Mucosa of descending colon (tissue), 3 donors: ENCODE data around the gene BAIAP2. TPM values are rescaled to one million over a fixed set of nuclear protein-coding genes. Genes with fewer than 3 reads are reported as not detected.

Source experiments
- ATAC-seq: fragments of 200-7000 bp; cut with Tn5 transposase; one replicate; pipeline ENCODE4 v1.9.1; 2020; ENCODE audit warnings: mild to moderate bottlenecking, moderate library complexity
- DNase-seq, 3 donors: peaks; one replicate each; pipeline ENCODE4 v3.0.0-alpha.2; 2020
- H3K36me3 ChIP-seq: fragments of 200-600 bp; one replicate; pipeline ENCODE4 v1.8.0; 2021; ENCODE audit warnings: low read depth, mild to moderate bottlenecking
- H3K4me1 ChIP-seq: fragments of 200-600 bp; one replicate; pipeline ENCODE4 v1.8.0; 2021; ENCODE audit warnings: low read depth, mild to moderate bottlenecking
- H3K4me3 ChIP-seq: fragments of 200-600 bp; one replicate; pipeline ENCODE4 v1.8.0; 2021; ENCODE audit warnings: mild to moderate bottlenecking
- H3K9me3 ChIP-seq: fragments of 200-600 bp; one replicate; pipeline ENCODE4 v1.8.0; 2021; ENCODE audit warnings: mild to moderate bottlenecking
- intact Hi-C, 2 donors: fragments of 100-400 bp; cut with DNase I in 1 of 2; cut with micrococcal nuclease in 1 of 2; formaldehyde crosslinking; loops; one replicate each; pipeline versions ENCODE4 v1.11.0 to v1.11.1; 2022; cut with DNase I, micrococcal nuclease
- total RNA-seq, 3 donors: library from RNA; stranded (reverse); fragmentation: NEBNext Ultra II Directional in 2 of 3; extraction: Animal tissue kit (Norgen Biotek cat#: 25700) in 2 of 3; gene quantifications; one replicate each; pipeline versions ENCODE4 v1.2.1 to v1.2.4, GENCODE V29; 2021 to 2023
- TF ChIP-seq, protein P1 (sequence below): fragments of 200-600 bp; IDR thresholded peaks from one replicate; pipeline ENCODE4 v1.8.0; 2022; ENCODE audit warnings: antibody characterized with exemption, mild to moderate bottlenecking
- donor health status: DM: no; HTN: no; CAD: no; lungs with moderate emphysema.
- donor health status: DM: no; HTN: no; CAD: no.
- donor health status: DM: no; HTN: yes; CAD: no.

BAIAP2 gene
- total RNA-seq, 3 donors from 2014 or later = 11.6 to 76.7 (median 19.4) TPM

DNA sequence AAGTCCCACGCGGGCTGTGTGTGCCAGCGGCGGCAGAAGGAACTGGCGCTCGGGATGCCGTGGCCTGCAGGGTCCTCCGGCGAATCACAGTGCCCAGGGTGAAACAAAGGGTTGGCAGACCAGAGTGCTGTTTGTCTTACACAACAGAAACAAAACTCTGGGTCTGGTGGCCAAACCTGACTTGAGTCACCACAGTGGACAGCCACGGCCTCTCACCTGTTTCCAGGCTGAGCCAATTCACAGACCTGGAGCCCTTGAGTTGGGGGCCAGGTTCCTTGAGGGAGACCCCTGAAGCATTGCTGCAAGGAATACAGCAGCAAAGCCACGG, 45.4 kb upstream of the BAIAP2 start:
- H3K4me1 ChIP-seq = peaks cover 22% of the 10 kb centered on the region
- no peaks in the 10 kb centered on the region for H3K36me3 ChIP-seq
- TF ChIP-seq, protein P1, sequence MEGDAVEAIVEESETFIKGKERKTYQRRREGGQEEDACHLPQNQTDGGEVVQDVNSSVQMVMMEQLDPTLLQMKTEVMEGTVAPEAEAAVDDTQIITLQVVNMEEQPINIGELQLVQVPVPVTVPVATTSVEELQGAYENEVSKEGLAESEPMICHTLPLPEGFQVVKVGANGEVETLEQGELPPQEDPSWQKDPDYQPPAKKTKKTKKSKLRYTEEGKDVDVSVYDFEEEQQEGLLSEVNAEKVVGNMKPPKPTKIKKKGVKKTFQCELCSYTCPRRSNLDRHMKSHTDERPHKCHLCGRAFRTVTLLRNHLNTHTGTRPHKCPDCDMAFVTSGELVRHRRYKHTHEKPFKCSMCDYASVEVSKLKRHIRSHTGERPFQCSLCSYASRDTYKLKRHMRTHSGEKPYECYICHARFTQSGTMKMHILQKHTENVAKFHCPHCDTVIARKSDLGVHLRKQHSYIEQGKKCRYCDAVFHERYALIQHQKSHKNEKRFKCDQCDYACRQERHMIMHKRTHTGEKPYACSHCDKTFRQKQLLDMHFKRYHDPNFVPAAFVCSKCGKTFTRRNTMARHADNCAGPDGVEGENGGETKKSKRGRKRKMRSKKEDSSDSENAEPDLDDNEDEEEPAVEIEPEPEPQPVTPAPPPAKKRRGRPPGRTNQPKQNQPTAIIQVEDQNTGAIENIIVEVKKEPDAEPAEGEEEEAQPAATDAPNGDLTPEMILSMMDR = no peak
- ATAC-seq = no peak
- no peak overlapping the region for H3K4me3 ChIP-seq
- DNase-seq = no peak
- no peaks in the 10 kb centered on the region for H3K9me3 ChIP-seq
- intact Hi-C loops = loop anchor here (10.0 kb wide), 2 partner anchors 125 to 565 kb away; no protein-coding TSS in a partner anchor

DNA sequence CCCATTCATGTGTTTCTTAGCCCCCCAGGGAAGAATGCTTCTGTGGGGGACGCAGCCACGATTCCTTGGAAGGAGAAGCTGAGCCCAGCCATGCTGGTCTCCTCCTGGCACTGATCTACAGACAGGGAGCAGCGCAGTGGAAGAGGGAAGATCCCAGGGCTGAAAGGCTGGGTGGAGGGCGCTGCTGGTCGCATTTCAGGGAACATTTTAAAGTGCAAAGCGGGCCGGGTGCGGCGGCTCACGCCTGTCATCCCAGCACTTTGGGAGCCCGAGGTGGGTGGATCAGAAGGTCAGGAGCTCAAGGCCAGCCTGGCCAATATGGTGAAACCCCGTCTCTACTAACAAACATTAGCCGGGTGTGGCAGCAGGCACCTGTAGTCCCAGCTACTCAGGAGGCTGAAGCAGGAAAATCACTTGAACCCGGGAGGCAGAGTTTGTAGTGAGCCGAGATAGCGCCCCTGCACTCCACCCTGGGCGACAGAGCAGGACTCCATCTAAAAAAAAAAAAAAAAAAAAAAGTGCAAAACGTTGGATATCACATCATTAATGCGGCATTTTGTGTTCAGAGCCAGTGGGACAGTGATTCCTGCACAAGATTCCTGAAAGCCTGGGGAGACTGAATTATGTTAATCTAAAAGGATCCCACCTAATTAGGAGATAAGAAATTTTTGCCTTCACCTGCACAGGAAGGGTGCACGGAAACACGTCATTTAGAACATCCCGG, 43.9 kb upstream of the BAIAP2 start:
- TF ChIP-seq, protein P1 = no peak
- Histone ChIP-seq H3K4me1 (peaks cover 22% of the 10 kb centered on the region), H3K9me3 (no peaks in the 10 kb centered on the region), H3K4me3 (peak overlapping the region; percentile 95), H3K36me3 (peaks cover 2% of the 10 kb centered on the region)
- intact Hi-C loops = loop anchor here in 1 of 2 donors (5.0 kb wide), 1 partner anchor 111 kb away; no protein-coding TSS in a partner anchor
- peak; percentile 1 for ATAC-seq
- peak; percentile 28 to 55 (median 55) for DNase-seq

DNA sequence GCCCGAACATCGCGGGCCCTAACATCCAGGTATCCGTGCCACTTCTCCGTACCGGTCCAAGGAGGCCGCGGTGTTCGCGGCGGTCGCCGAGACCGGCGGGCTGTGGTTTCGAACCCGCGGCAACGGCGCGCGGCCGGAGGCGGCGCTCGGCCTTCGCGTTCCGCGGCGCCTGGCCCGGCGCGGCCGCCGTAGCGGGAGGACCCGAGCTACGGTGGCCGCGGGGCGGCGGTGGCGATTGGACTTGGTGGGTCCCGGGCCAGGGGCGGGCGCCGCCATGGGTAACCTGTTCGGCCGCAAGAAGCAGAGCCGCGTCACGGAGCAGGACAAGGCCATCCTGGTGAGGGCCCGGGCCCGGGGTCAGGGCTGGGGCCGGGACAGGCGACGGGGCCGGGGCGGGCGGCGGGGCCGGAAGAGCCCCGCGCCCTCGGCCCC, 43.3 kb upstream of the BAIAP2 start, which contains the start of gene CHMP6:
CHMP6 (plus strand) TSS at position 197 of the 432 bp plus-strand sequence; CDS start at position 275, 78 bp downstream.
- H3K4me3 ChIP-seq = peak within 1 kb of the TSS; percentile 95
- peaks cover 6% of the 10 kb centered on the region for H3K36me3 ChIP-seq
- DNase-seq (peak; percentile 76 to 86 (median 85)), ATAC-seq (peak; percentile 85)
- H3K4me1 ChIP-seq = peaks cover 22% of the 10 kb centered on the region
- H3K9me3 ChIP-seq = no peaks in the 10 kb centered on the region
- intact Hi-C loops = loop anchor here in 1 of 2 donors (5.0 kb wide), 1 partner anchor 111 kb away; no protein-coding TSS in a partner anchor
- TF ChIP-seq, protein P1 = peak; percentile 13

DNA sequence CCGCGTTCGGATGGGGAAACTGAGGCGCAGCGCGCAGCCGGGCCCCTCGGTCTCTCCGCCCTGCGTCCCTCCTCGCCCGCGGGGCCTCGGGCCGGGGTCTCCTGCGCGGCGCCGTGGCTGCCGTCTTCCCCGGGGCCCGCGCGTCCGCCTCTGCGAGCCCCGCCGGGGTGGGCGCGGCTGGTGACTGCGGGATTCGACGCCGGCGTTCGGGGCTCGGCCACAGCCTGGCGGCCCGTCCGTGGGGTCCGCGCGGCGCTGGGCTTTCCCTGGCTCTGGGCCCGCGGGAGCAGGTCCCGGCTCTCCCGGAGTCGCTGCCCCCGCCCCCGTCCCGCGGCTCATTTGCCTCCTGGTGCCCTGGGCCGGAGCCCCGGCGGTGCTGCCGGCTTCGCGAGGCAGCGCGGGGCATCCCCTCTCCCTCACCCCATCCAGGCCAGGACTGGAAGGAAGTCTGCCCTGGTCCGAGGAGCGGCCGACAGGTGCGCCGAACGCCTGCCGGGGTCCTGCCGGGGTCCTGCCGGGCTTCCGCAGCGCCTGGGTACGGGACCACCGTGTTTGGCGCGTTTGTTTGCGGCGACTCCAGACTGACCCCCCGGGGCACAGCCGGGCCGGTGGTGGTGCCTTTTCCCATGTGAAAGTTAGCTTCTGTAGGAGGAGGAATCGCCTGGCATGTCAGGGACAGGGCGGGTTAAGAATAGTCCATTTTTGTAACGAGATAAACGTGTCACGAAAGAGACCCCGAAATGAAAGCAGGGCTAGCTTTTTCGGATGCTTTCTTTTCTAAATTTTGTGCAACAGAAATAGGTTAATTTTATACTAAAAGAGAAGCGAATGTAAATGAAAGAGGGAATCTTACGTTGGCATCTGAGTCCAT, 42.6 kb upstream of the BAIAP2 start:
- ATAC-seq (peak; percentile 42), DNase-seq (peak in 2 of 3 donors; percentile 56)
- Histone ChIP-seq H3K9me3 (no peaks in the 10 kb centered on the region), H3K36me3 (peaks cover 6% of the 10 kb centered on the region), H3K4me3 (peak overlapping the region; percentile 95), H3K4me1 (peaks cover 22% of the 10 kb centered on the region)
- intact Hi-C loops = loop anchor here in 1 of 2 donors (5.0 kb wide), 1 partner anchor 110 kb away; no protein-coding TSS in a partner anchor
- TF ChIP-seq, protein P1 = no peak

DNA sequence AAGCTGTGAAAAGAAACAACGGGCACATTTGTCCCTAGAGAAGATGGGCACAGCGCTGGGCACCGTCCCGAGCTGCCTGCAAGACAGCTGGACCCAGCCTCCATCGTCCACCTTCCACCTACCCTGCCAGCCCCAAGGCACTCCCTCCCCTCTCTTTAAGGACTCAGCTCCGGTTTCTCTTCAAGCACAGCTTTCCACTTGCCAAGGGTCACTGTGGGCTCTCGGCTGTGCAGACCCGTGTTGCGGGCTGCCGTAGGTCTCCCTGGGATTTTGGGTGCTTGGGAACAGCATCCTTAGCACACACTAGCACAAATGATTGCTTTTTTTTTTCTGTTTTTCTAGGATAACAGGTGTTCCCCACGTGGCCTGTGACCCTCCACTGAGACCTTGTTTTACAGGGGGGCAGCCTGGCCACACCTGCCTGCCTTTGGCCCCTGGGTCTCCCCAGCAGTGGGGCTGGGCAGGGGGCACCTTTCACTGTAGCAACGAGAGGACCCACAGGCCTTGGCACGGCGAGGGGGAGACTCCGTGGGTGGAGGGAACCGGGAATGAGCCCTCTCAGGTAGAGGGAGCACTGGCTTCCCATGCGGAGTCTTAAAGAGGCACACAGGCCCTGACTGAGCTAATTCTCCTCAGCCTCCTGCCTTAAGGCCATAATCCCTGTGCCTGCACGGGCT, 41.9 kb upstream of the BAIAP2 start:
- Histone ChIP-seq H3K4me1 (peaks cover 22% of the 10 kb centered on the region), H3K36me3 (peaks cover 6% of the 10 kb centered on the region), H3K9me3 (no peaks in the 10 kb centered on the region), H3K4me3 (peak overlapping the region; percentile 95)
- TF ChIP-seq, protein P1 = no peak
- ATAC-seq (peak; percentile 18), DNase-seq (peak in 2 of 3 donors; percentile 50 to 53)
- intact Hi-C loops = loop anchor here in 1 of 2 donors (5.0 kb wide), 1 partner anchor 109 kb away; no protein-coding TSS in a partner anchor
